Endothelial cell of hepatic sinusoid (primary cell): ENCODE measurements around the gene RPE65.
"Not testable (repeated sequence)": the region's sequence is repeated elsewhere in the genome, so short reads cannot be mapped to it uniquely, and the experiment has no call there.

ENCODE experiments used
- in situ Hi-C: cut with HindIII; loops from 2 replicates; pipeline ENCODE4 v1.10.0; 2017; ENCODE audit warnings: low sequenced_read_pairs

The RPE65 gene

DNA sequence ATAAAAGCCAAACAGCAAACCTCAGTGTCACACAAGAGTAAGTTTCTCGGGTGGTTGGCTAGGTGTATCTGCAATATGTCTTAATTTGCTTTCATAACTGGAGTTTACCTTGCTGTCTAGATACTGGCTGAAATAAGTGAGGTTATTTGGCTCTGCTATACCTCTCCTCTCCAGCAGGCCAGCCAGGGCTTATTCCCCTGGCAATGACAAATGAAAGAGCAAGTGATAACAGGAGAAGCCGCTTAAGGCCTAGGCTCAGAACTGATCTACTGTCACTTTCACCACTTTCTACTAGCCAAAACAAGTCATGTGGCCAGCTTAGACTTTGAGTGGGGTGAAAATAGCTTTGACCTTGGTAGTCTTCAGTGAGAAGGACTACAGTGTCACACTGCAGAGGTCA, 4.8 kb upstream of the RPE65 start:
- in situ Hi-C loops: no loop called here

DNA sequence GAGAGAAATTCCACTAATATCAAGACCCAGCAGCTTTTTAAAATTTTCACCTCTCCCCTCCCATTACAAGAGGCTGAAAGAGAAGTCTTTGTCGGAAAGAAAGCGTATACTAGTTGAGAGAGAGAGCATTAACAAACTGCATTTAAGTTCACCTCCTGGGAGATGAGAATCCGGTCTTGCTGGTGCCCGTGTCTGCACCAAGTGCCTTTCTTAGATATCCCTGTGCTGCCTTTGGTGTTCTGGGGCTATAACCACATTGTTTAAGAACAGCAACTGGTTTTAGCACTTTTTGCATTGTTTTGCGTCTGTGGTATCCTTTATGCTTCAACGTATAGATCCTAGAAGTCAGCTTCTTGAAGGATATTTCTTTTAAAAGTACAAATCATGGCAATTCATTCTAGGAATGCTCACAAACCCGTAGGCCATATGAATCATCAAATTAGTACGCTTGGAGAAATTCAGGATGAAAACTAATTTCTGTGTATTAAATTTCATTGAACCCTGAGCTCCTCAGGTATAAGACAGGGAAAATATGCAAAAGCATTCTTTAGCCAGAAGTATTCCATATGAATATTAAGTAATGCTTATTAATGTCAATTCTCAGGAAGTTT, 3.4 kb upstream of the RPE65 start:
- in situ Hi-C loops: no loop called here

DNA sequence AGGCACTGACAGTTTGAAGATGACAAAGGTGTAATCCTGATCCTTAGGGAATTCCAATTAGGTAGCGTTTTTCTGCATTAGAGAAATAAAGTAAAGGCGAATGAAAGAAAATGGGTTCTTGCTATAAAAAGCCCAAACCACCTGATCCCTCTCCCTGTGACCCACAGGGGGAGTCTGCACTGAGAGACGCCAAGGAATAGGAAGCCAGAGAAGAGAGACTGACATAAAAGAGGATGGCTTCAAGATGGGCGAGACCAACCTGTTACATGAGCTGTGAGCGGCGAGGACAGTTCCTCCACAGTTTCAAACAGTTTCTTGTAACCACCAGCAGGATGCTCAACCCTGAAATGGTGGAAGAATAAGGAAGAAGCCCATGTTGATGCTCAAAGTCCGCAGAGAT, 1.4 kb downstream of the RPE65 start:
- in situ Hi-C loops: no loop called here

DNA sequence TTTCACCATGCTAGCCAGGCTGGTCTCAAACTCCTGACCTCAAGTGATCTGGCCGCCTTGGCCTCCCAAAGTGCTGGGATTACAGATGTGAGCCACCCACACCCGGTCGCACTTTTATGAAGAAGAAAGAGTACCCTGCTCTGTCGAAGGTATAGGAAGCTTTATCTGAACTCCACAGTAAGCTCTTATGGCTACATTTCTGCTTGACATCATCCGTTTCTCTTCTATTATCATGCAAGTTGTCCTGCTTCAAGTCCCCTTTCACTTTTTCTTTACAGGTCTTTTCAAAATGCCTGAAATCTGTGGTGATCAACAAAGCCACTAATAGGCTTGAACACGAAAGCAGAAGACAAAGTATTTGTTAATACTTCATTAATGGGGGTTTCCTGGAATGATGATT, 4.0 kb downstream of the RPE65 start:
- in situ Hi-C loops: no loop called here

DNA sequence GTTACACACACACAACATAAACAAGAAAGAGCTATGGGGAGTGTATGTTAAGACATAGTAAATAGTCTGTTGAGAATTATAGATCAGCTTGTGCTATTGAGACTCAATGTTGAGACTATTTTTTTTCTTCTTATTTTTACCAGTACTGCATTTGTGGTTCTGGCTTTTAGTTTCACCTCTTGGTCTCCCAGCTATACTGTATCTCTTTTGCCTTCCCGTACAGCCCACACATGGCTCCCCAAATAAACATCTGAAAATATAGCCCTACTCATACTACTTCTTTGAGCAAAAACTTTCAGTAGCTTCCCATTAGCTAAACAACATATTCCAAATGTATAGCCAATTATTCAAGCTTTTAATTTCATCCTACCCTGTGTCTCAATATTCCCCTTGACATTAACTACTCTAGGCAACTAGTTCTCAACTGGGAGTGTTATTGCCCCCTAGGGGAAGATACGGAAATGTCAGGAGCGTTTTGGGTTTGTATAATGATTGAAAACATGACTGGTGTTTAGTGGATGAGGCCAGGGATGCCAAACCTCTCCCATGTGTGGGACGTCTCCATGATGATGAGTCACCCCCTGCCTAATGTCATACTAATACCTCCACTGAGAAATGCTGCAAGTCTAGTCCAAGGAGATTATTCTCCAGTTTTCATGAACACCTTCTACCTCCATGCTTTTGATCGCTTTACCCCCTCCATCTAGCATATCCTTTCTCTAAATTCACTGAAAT, 6.8 kb downstream of the RPE65 start:
- in situ Hi-C loops: no loop called here

DNA sequence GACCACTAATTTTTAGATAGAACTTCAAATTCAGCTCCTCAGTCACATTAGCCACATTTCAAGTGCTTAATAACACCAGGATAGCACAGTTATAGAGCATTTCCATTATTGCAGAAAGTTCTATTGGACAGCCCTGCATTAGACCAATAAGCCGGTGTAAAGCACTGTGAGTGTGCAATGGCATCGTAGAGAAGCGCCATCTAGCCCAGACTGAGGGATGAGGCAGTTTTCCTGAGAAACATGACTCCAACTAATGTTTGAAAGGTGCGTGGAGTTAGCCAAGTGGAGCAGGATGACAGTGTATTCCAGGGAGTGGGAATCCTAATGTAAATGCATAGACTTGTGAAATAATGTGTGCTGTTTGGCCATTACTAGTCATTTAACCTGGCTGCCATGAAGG, 7.7 kb downstream of the RPE65 start:
- in situ Hi-C loops: no loop called here

DNA sequence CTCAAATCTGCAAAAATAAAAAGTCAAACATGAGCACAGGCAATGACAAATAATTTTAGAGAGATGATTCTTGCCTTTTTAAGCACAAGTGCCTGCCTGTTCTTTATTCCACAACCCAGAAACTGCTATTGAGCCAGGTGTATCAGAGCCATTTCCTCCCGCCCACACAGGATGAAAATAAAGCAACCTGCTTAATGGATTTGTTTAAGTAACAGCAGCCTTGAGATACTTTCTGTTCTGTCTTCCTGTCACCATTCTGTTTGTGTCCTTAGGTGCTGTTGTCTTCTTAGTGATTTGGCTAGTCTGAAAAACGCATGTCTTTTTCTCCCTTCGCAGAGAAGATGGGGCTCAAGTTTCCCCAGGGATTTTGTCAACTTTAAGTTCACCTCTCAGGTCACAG, 11.4 kb downstream of the RPE65 start:
- in situ Hi-C loops: no loop called here

DNA sequence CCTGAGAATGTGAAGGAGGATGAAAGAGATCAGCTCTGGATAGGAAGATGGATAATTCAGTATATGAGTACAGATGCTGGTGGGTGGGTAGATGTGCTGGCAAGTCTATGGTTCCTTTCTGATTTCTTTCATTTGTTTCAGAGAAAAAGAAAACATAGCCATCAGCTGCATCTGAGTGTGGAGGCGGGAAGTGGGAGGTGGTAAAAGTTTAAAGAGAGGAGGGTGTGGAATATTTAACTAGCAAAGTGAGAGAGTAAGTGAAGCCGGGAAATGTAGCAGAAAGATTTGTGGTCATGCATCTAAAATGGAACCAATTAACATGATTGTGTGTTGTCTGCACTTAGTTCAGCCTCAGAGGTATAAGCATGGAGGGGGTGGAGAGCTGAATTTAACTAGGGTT, 16.4 kb downstream of the RPE65 start:
- in situ Hi-C loops: no loop called here

DNA sequence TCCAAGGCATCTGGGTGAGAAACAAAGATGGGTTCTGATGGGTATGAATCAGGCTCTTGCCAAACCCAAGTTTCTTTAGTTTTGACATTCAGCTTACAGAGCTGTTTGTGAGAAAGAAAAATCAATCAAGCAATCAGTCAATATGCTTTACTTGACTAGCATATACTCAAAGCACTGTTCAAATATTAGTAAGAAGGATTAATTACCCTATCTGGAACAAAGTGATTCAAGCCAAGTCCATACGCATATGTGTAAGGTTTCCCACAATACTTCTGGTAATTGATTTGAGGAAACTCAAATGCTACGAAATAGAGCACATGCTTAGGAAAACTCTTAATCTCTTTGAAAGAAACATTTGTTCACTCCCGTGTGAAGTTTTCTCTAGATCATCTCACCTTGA, 18.7 kb downstream of the RPE65 start:
- in situ Hi-C loops: no loop called here

DNA sequence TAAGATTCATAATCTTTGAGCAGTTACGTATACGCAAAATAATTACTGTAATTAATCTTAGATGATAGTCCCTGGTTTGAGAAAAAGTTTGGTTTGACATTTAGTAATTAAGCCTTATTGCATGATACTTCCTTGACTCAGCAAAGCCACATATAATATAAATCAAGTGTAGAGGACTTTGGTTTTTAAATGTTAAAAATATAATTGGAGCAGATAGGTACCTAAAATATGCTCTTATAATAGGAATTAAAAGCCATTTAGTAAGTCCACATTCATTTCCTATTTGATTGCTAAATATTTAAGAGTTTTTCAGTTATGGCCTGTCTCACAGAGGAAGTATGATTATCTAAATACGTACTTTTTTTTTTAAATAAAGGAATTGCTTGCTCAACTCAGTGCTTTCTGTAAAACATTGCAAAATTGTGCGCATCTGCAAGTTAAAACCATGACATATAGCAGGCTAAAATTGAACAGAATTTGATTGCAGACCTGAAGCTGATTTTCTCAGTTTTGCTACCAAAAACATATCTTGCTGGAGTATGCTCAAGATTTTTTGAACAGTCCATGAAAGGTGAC, 20.4 kb downstream of the RPE65 start:
- in situ Hi-C loops: no loop called here

DNA sequence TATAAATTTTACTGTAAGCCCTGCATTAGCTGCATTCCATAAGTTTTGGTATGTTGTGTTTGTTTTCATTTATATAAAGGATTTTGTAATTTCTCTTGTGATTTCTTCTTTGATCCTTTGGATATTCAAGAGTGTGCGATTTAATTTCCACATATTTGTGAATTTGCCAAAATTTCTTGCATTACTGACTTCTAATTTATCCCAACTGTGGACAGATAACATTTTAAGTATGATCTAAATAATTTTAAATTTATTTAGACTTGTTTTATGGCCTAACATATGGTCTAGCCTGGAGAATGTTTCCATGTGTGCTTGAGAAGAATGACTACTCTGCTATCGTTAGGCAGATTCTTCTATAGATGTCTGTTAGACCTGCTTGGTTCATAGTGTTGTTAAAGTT, 23.2 kb downstream of the RPE65 start:
- in situ Hi-C loops: no loop called here

DNA sequence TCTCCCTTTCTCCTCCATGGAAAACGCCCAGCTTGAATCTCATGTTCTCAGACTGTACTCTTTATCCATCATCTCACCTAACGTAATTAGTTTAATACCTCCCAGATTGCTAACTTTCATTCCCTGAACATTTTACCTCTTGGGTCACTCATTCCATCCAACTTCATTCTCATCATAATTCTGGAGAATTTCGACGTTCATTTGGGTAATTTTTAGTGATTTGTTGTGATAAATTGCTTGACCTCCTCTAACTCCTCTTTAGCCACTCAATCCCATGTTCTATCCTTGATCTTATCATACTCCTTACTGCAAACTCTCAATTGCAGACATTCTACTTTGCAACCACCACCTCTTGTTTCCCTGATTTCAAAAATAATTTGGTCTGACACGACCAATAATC, 28.4 kb downstream of the RPE65 start:
- in situ Hi-C loops: no loop called here

DNA sequence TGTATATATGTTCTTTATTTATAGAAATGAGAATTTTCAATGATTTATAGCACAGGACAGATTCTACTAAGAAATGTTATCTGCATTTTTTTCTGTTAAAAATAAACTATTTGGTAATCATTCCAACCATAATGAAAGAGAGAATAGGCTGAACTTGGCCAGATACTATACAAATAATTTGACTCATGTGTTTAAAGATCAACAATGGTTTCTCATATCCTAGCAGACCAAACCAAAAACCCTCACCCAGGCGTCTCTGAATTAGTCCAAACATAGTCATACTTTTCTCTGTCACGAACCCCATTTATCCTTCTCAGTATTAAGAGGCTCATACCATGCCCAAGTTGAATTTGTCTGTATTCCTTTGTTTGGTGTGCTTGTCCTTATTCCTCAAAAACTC, 40.3 kb downstream of the RPE65 start:
- in situ Hi-C loops: no loop called here

DNA sequence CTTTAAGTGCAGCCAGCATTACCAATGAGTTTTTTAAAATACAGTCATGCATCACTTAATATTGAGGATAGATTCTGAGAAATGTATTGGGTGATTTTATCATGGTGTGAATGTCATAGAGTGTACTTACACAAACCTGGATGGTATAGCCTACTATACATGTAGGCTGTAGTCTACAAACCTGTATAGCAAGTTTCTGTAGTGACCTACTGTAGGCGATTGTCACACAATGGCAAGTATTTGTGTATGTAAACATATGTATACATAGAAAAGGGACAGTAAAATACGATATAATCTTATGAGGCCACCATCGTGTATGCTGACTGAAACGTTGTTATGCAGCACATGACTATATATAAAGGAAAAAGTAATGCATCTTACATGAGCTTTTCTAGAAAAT, 48.2 kb downstream of the RPE65 start:
- in situ Hi-C loops: no loop called here

DNA sequence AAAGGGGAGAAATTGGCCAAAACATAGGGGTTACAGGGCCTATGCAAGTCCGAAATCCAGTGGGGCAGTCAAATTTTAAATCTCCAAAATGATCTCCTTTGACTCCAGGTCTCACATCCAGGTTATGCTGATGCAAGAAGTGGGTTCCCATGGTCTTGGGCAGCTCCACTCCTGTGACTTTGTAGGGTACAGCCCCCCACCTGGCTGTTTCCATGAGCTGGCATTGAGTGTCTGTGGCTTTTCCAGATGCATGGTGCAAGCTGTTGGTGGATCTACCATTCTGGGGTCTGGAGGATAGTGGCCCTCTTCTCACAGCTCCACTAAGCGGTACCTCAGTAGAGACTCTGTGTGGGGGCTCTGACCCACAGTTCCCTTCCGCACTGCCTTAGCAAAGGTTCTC, 54.2 kb downstream of the RPE65 start:
- in situ Hi-C loops: not testable (repeated sequence)

DNA sequence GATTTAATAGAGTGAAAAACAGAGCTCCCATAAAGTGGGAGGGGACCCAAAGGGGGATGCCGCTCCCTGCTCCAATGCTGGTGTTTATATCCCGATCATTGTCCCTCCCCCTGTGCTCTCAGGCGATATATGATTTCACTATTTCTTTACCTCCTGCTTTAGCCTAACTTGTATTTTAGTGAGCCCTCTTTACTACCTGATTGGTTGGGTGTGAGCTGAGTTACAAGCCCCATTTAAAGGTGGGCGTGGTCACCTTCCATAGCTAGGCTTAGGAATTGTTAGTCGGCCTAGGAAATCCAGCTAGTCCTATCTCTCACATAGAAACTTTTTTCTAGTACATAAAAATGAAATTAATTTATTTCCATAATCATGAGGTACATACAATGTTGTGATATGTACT, 57.3 kb downstream of the RPE65 start:
- in situ Hi-C loops: not testable (repeated sequence)

DNA sequence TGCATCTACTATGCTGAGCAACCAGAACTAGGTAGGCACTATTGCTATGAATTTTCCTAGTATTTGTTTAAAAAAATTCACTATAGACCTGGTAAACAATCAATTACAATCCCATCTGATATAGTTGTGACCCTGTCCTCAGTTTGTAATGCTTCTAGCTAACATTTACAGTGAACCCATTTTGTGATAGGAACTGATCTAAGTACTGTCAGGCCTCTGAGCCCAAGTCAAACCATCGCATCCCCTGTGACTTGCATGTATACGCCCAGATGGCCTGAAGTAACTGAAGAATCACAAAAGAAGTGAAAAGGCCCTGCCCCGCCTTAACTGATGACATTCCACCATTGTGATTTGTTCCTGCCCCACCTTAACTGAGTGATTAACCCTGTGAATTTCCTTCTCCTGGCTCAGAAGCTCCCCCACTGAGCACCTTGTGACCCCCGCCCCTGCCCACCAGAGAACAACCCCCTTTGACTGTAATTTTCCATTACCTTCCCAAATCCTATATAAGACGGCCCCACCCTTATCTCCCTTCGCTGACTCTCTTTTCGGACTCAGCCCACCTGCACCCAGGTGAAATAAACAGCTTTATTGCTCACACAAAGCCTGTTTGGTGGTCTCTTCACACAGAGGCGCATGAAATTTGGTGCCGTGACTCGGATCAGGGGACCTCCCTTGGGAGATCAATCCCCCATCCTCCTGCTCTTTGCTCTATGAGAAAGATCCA, 63.8 kb downstream of the RPE65 start:
- in situ Hi-C loops: not testable (repeated sequence)

DNA sequence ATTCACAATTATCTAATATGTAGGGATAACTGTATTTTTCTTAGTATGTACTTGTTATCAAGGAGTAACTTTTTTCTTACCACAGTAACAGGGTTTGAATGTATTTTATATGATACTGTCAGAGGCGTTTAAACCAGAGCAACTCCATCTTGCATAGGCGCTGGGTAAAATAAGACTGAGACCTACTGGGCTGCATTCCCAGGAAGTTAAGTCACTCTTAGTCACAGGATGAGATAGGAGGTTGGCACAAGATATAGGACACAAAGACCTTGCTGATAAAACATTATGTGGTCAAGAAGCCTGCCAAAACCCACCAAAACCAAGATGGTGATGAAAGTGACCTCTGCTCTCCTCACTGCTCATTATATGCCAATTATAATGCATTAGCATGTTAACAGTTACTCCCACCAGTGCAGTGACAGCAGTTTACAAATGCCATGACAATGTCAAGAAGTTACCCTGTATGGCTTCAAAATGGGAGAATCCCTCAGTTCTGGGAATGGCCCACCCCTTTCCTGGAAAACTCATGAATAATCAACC, 64.8 kb downstream of the RPE65 start:
- in situ Hi-C loops: no loop called here

DNA sequence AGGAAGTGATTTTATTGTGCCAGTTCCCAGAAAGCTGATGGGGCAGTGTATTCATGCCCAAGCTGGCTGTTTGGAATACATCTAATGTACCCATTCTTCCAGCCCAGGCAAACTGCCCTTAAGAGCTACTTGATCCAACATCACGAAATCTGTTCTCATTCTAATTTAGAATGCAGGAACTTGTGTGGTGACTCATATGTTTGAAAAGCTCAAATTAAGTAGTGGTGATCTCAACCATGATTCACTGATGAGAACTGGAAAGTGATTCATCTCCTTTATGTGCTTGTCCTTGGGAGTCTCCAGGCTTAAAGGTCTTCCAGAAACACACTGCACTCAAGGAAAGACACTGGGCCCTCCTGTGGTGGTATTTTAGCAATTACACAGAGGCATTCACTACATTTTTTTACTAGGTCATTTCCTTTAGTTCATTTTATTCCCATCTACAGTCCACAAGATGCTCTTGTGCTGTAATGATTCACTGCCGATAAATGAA, 65.4 kb downstream of the RPE65 start:
- in situ Hi-C loops: no loop called here

DNA sequence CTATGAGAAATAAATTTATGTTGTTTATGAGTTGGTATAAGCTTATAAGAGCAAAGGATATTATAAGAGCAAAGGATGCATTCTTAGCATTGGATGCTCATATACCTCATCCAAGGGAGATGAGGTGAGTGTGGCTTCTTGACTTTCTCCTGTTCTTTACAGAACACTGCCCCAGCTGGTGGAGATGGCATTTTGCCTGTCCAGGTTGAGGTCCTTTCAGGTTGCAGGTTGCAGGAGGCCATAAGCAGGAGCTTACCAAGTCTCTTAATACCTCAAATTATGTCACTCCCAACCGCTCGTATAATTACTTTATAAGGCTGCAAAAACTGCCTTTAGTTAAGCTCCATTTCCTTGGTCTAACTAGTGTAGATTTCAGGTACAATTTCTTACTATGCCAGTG, 66.7 kb downstream of the RPE65 start:
- in situ Hi-C loops: no loop called here

DNA sequence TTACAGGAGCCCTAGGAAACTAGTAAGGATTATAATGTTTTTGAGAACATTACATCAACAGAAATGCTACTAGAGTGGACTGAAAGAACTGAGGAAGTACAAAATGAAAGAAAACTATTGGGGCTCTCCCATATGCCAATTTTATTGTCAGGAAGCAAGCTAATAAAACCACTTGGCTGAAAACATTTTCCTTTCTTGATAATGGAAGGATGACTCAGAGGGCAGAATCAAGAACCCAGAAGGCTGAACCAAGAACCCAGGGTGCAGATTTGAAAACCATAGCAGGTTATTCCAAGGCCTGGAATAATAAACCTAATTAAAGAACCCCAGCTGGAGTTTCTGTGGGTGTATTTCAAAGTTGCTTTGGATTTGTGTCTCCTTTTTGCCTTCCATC, 70.7 kb downstream of the RPE65 start:
- in situ Hi-C loops: no loop called here
